Psoas muscle (tissue), 8 donors: ENCODE data around the gene FBXO42. TPM values are rescaled to one million over a fixed set of nuclear protein-coding genes. Genes with fewer than 3 reads are reported as not detected.

Experiments used
- ATAC-seq, 4 donors: fragments of 200-7000 bp; cut with Tn5 transposase; one replicate each; pipeline ENCODE4 v1.9.1; 2020; ENCODE audit warnings: moderate library complexity in 3 of 4, mild to moderate bottlenecking in 2 of 4
- DNase-seq, 2 donors: peaks; one replicate each; pipeline ENCODE4 v3.0.0-alpha.2; 2020
- H3K27ac ChIP-seq: fragments of 200-600 bp; one replicate; pipeline ENCODE4 v1.8.0; 2022
- H3K27me3 ChIP-seq, 3 donors: fragments of 200-600 bp in 1 of 3; one replicate each; pipeline versions ENCODE4 v1.6.1 to v1.8.0; 2013 to 2022; ENCODE audit warnings: low read length in 2 of 3, mild to moderate bottlenecking in 2 of 3, moderate library complexity in 1 of 3; ENCODE audit not compliant: insufficient read depth in 3 of 3
- H3K36me3 ChIP-seq, 2 donors: fragments of 200-600 bp in 1 of 2; one replicate each; pipeline versions ENCODE4 v1.6.1 to v1.8.0; 2013 to 2022; ENCODE audit warnings: low read depth in 1 of 2, mild to moderate bottlenecking in 1 of 2, moderate library complexity in 1 of 2; ENCODE audit not compliant: insufficient read depth in 1 of 2
- H3K4me1 ChIP-seq: fragments of 200-600 bp; one replicate; pipeline ENCODE4 v1.8.0; 2022
- H3K4me3 ChIP-seq: fragments of 200-600 bp; one replicate; pipeline ENCODE4 v1.8.0; 2022; ENCODE audit warnings: mild to moderate bottlenecking
- H3K9me3 ChIP-seq: fragments of 200-600 bp; one replicate; pipeline ENCODE4 v1.8.0; 2022
- CTCF ChIP-seq: fragments of 200-600 bp; IDR thresholded peaks from one replicate; pipeline ENCODE4 v1.8.0; 2022; ENCODE audit warnings: antibody characterized with exemption
- WGBS, 3 donors: extraction: QIAGEN DNeasy Blood & Tissue Kit; methylation state at CpG; one replicate each; pipeline versions ENCODE4 v1.1.6 to v1.1.7; 2013; 5-methylcytosine and 5-hydroxymethylcytosine counted together
- intact Hi-C, 2 donors: fragments of 100-400 bp; cut with DNase I; formaldehyde crosslinking; loops; one replicate each; pipeline versions ENCODE4 v1.11.0 to v1.14.2; 2022
- polyA plus RNA-seq, 3 donors: library from polyadenylated mRNA; stranded (reverse); fragments of 200-250 nt; gene quantifications; one replicate each; pipeline ENCODE4 v1.2.3, GENCODE V29; 2013
- total RNA-seq, 4 donors: library from RNA; stranded (reverse); fragmentation: NEBNext Ultra II Directional in 2 of 4; extraction: Animal tissue kit (Norgen Biotek cat#: 25700) in 2 of 4; gene quantifications; one replicate each; pipeline versions ENCODE4 v1.2.1 to v1.2.4, GENCODE V29; 2021 to 2023
- donor health status: healthy with polysubstance abuse.
- donor health status: DM: no; HTN: no; CAD: no; lungs with moderate emphysema.
- donor health status: Bipolar disorder and iron deficiency.
- donor health status: healthy.
- donor health status: DM: yes; HTN: yes; CAD: no.
- donor health status: DM: no; HTN: no; CAD: no.
- donor health status: DM: no; HTN: no; CAD: no.
- donor health status: DM: yes; HTN: yes; CAD: no.

FBXO42 gene
- total and polyA plus RNA-seq, 7 donors: 7.4 to 26.6 (median 18.7) TPM

GRCh38 chr1:16213013-16213412 is 139.3 kb downstream of the FBXO42 start:
- Histone ChIP-seq H3K9me3 (no peaks in the 10 kb centered on the region), H3K4me1 (peaks cover 10% of the 10 kb centered on the region), H3K27ac (no peak overlapping the region), H3K27me3 (no peaks in the 10 kb centered on the region), H3K36me3 (no peaks in the 10 kb centered on the region), H3K4me3 (no peak overlapping the region)
- TF ChIP-seq CTCF: no peak
- intact Hi-C loops: no loop called here
- WGBS, 3 donors: 53 to 69% (median 60%) methylated on average over 3 of the region's 3 CpGs
- no peak for DNase-seq
- no peak for ATAC-seq

- 28 to 34% (median 29%) methylated on average over 14 of the region's 14 CpGs for WGBS, 3 donors
Observed at GRCh38 chr1:16212251-16212961, 139.9 kb downstream of the FBXO42 start, which contains the start of gene ARHGEF19. Gene ARHGEF19 (minus strand): TSS chr1:16212652. CDS start chr1:16209054, 3,598 bp downstream.

GRCh38 chr1:16211824-16212223 is 140.5 kb downstream of the FBXO42 start:
- no peaks in the 10 kb centered on the region for H3K36me3 ChIP-seq
- DNase-seq: no peak
- H3K9me3 ChIP-seq: no peaks in the 10 kb centered on the region
- no peak for TF ChIP-seq CTCF
- no peak overlapping the region for H3K27ac ChIP-seq
- ATAC-seq: no peak
- H3K27me3 ChIP-seq: no peaks in the 10 kb centered on the region
- peaks cover 7% of the 10 kb centered on the region for H3K4me1 ChIP-seq
- H3K4me3 ChIP-seq: no peak overlapping the region
- intact Hi-C loops: no loop called here
- WGBS, 3 donors: 86 to 92% (median 90%) methylated on average over 6 of the region's 6 CpGs

More at GRCh38 chr1:16212251-16212961, 139.9 kb downstream of the FBXO42 start, which contains the start of gene ARHGEF19:
- H3K9me3 ChIP-seq: no peaks in the 10 kb centered on the region
- no peak within 1 kb of the TSS for H3K4me3 ChIP-seq
- no peak within 1 kb of the TSS for H3K27ac ChIP-seq
- intact Hi-C loops: no loop called here
- no peaks in the 10 kb centered on the region for H3K27me3 ChIP-seq
- H3K4me1 ChIP-seq: peaks cover 10% of the 10 kb centered on the region
- no peaks in the 10 kb centered on the region for H3K36me3 ChIP-seq
- ATAC-seq (no peak), DNase-seq (no peak)
- no peak for TF ChIP-seq CTCF

GRCh38 chr1:16210581-16210980 is 141.7 kb downstream of the FBXO42 start:
- no peak for TF ChIP-seq CTCF
- intact Hi-C loops: no loop called here
- no peaks in the 10 kb centered on the region for H3K9me3 ChIP-seq
- DNase-seq: no peak
- H3K27me3 ChIP-seq: no peaks in the 10 kb centered on the region
- no peak overlapping the region for H3K4me3 ChIP-seq
- WGBS, 3 donors: 74 to 81% (median 81%) methylated on average over 4 of the region's 4 CpGs
- no peak overlapping the region for H3K27ac ChIP-seq
- H3K36me3 ChIP-seq: no peaks in the 10 kb centered on the region
- no peaks in the 10 kb centered on the region for H3K4me1 ChIP-seq
- ATAC-seq: no peak
